ENCODE data around the gene VPS9D1.
A peak's percentile ranks its signal among the peaks of the same experiment; 100 is the strongest.

VPS9D1 gene, protein sequence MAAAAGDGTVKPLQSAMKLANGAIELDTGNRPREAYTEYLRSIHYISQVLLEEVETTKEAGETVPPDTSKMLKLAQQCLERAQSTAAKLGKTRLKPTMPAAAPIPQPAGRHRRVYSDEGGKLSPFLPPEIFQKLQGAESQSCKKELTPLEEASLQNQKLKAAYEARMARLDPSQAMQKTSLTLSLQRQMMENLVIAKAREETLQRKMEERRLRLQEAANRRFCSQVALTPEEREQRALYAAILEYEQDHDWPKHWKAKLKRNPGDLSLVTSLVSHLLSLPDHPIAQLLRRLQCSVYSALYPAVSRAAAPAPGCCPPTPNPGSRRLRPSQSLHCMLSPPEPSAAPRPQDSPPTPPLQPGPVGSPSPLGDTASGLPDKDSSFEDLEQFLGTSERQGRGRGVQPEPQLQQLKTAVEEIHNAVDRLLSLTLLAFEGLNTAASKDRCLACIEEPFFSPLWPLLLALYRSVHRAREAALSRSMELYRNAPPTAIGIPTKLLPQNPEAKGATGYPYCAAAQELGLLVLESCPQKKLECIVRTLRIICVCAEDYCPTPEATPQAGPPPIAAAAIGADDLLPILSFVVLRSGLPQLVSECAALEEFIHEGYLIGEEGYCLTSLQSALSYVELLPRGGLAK

GRCh38 chr16:89720813-89721545 is at the start of gene VPS9D1, which contains the start of gene ZNF276:
Gene VPS9D1 (minus strand): TSS chr16:89720898. CDS start chr16:89720861, 37 bp downstream.
Gene ZNF276 (plus strand): TSS chr16:89721537. CDS start chr16:89721641, 104 bp downstream.
- TF ChIP-seq CTCF (IDR thresholded peaks at IDR 0.05; ENCODE audit: low read length, missing control alignments): no peak
- peak within 1 kb of the TSS; percentile 79 for H3K4me3 ChIP-seq (replicated peaks; ENCODE audit: low read depth, low read length)
- DNase-seq (ENCODE audit: low read depth): peak; percentile 78

GRCh38 chr16:89770367-89770766 is 49.7 kb upstream of the VPS9D1 start:
- no peak overlapping the region for H3K4me3 ChIP-seq (replicated peaks; ENCODE audit: low read depth, low read length)
- TF ChIP-seq CTCF (IDR thresholded peaks at IDR 0.05; ENCODE audit: low read length, missing control alignments): no peak
- DNase-seq (ENCODE audit: low read depth): no peak

- no peak overlapping the region for H3K4me3 ChIP-seq (replicated peaks; ENCODE audit: low read depth, low read length)
- no peak for DNase-seq (ENCODE audit: low read depth)
- no peak for TF ChIP-seq CTCF (IDR thresholded peaks at IDR 0.05; ENCODE audit: low read length, missing control alignments)
Observed at GRCh38 chr16:89765292-89765830, 44.7 kb upstream of the VPS9D1 start.

DNA sequence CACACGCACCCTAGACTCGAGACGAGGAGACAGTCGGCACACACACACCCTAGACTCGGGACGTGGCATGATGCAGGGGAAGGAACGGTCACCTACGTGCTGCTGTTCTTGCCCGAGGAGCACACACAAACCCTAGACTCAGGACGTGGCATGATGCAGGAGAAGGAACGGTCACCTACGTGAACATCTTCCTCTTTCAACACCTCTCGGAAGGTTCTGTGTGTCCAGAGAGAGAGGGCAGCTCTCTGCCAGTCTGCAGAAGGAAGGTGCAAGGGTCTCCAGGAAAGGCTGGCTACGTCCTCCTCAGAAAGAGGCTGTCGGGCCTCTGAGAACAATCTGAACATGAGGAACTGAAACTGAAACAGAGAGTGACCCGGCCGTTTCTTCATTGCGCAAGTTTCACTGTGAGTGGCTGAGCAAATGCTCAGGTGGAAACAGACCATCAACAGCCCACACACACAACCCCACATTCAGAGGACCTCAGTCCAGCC is 44.1 kb upstream of the VPS9D1 start:
- no peak for TF ChIP-seq CTCF (IDR thresholded peaks at IDR 0.05; ENCODE audit: low read length, missing control alignments)
- no peak overlapping the region for H3K4me3 ChIP-seq (replicated peaks; ENCODE audit: low read depth, low read length)
- no peak for DNase-seq (ENCODE audit: low read depth)

DNA sequence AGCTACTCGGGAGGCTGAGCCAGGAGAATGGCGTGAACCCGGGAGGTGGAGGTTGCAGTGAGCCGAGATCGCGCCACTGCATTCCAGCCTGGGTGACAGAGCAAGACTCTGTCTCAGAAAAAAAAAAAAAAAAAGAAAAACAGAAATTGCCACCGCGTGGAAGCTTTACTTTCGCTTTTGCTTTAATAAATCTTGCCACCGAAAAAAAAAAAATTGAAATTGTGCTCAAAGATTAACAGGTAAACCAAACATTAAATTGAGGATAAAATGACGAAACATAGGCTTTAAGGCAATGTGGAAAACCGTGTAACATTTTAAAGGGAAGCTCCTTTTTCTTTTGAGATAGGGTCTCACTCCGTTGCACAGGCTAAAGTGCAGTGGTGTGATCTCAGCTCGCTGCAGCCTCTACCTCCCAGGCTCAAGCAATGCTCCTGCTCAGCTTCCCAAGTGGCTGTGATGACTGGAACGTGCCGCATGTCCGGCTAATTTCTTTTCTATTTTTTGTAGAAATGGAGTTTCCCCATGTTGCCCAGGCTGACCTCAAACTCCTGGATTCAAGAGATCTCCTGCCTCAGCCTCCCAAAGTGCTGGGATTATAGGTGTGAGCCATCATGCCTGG is 40.7 kb upstream of the VPS9D1 start:
- DNase-seq (ENCODE audit: low read depth): no peak
- H3K4me3 ChIP-seq (replicated peaks; ENCODE audit: low read depth, low read length): no peak overlapping the region
- TF ChIP-seq CTCF (IDR thresholded peaks at IDR 0.05; ENCODE audit: low read length, missing control alignments): no peak

DNA sequence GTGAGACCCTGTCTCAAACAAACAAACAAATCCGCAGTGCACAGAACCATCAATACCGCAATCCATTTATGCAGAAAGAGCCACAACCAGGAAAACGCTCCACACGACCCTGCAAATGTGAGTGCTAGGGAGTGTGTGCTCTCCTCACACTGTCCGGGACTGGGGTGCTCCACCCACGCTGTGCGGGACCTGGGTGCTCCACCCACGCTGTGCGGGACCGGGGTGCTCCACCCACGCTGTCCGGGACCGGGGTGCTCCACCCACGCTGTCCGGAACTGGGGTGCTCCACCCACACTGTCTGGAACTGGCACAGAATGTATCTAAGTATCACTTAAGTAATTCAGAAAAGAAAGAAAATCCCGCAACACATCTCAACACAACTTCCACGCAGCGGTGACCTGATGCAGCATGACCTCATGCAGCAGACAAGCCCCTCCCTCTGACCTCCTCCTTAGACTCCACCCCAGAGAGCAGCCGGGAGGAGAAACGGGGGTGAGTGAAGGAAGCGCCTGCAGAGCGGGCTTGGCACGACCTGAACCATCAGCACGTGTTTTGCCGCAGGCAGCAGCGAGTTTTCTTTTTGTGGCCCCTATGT is 39.1 kb upstream of the VPS9D1 start:
- H3K4me3 ChIP-seq (replicated peaks; ENCODE audit: low read depth, low read length): no peak overlapping the region
- TF ChIP-seq CTCF (IDR thresholded peaks at IDR 0.05; ENCODE audit: low read length, missing control alignments): no peak
- DNase-seq (ENCODE audit: low read depth): no peak
